ENCODE measurements around the gene PDLIM5.

The PDLIM5 gene

DNA sequence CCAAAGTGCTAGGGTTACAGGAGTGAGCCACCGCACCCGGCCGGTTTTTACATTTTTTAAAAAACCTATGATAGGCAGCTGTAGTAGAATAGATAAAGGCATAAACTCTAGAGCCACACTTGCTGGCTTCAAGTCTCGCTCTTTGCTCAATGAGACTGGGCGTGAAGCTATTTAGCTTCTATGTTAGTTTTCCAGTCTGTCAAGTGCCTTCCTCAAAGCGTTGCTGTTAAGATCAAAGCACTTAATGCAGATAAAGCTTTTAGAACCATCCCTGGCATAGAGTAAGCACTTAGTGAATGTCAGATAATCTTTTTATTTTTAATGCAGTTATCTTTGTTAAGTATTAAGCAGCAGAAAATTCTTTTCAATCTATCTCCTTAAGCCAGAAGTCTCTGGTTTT is 264.0 kb downstream of the PDLIM5 start:
- no peak for DNase-seq
